ENCODE measurements around the gene PLCB1. TPM values are rescaled to one million over a fixed set of nuclear protein-coding genes. Genes with fewer than 3 reads are reported as not detected.

The PLCB1 gene
- polyA plus RNA-seq, 5 donors, result 11.8 to 27.1 (median 19.5) TPM

GRCh38 chr20:8706961-8707700 lies 575.1 kb downstream of the PLCB1 start:
- no peak for DNase-seq

DNA sequence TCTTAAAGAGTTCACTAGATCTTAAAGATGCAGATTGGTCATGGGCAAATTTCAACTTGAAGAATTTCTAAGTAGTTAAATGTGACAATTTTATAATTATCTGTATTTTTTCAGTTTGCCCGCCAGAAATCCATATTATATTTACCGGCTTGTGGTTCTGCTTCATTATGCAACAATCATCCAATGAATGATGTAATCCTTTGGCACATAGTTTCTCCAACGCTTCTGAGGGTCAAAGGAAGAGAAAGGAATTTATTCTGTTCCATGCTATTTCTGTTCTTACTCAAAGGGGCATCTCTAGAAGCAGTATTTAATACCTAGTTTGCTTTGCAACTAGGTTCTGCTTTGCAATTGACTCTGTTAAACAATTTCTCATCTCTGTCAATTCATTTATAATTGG lies 577.6 kb downstream of the PLCB1 start:
- DNase-seq, result no peak

DNA sequence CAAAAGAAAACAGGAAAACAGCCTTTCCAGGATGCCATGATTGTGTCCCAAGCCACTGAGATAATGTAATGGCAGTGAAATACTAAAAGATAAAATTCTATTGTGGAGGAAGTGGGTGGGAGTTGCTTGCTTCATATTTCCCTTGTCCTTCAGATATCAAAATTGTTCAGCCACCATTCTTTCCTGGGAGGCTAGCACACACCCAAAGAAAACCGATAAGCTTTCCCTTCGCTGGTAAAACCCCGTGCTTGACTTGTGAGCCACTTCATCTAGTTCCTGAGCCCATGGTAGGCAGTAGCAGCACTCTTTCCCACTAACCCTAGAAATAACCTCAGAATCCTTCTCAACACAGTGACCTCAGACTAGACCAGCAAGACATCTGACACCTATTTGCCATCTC lies 579.4 kb downstream of the PLCB1 start:
- no peak for DNase-seq

GRCh38 chr20:8714206-8714605 lies 582.1 kb downstream of the PLCB1 start:
- no peak for DNase-seq

DNA sequence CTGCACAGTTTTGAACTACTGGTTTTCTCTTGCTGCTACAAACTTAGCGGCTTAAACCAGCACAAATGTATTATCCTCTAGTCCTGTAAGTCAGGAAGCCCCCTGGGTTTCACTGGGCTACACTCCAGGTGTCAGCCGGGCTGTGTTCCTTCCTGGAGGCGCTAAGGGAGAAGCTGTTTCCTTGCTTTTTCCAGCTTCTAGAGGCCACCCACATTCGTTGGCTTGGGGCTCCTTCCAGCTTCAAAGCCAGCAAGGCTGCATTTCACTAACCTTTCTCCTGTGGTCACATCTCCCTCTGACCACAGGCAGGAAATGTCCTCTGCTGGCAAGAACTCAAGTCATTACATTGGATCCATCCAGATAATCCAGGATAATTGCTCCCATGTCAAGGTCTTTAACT lies 586.2 kb downstream of the PLCB1 start:
- no peak for DNase-seq

DNA sequence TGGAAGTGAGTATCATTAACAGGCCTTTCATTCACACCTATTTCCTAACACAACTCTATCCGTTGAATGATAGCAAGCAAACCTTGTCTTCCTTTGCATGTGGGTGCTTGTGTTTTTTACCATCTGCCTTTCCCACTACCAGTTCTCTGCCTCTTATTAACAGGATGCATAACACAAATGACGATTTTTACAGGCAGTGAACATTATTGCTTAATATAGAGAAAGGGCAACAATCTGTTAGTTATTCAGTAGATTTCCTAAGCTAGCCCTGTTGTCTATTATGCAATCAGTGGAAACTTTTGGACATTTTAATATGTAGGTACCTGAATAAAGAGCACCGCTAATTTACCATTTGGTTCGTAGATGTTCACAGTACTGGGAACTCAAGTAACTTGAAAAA lies 588.0 kb downstream of the PLCB1 start:
- no peak for DNase-seq

GRCh38 chr20:8721098-8721497 lies 589.0 kb downstream of the PLCB1 start:
- peak; percentile 21 to 31 for DNase-seq

GRCh38 chr20:8722277-8722928 lies 590.3 kb downstream of the PLCB1 start:
- peak; percentile 36 to 64 for DNase-seq

DNA sequence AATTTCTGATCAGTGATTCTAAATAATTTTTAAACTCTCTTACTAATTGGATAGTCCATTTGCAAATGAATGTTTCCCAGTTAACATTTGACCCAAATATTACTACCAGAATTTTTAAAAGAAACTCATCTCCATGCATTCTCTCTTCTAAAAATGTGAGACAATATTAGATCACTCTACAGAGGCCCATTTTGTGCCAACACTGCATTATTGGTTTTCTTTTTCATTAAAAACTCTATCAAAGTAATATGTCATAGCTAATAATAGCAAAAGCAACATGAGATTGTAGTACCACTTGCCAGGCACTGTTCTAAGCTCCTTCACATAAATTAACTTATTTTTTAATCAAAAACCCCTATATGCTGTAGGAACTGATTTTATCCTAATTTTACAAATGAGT lies 591.2 kb downstream of the PLCB1 start:
- DNase-seq, result no peak

GRCh38 chr20:8724884-8725283 lies 592.8 kb downstream of the PLCB1 start:
- no peak for DNase-seq

GRCh38 chr20:8726460-8726859 lies 594.4 kb downstream of the PLCB1 start:
- DNase-seq, result no peak

DNA sequence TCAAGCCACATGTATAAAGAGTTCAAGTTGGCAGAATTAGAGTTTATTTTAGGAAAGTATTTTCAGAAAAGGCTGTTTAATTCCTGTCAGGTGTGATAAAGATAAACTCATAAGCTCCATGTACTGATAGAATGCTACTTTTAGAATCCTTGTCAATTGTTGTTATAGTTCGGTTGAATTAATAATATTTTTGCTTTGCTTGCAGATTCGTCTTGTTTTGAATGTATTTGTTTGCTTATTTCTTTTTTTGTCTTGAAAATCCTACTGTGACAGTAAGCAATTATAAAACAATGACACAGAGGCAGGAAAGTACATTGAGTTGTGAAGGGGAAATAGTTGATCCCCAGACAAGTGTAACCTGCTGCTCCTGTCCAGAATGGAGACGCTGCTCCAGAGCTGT lies 602.9 kb downstream of the PLCB1 start:
- no peak for DNase-seq

DNA sequence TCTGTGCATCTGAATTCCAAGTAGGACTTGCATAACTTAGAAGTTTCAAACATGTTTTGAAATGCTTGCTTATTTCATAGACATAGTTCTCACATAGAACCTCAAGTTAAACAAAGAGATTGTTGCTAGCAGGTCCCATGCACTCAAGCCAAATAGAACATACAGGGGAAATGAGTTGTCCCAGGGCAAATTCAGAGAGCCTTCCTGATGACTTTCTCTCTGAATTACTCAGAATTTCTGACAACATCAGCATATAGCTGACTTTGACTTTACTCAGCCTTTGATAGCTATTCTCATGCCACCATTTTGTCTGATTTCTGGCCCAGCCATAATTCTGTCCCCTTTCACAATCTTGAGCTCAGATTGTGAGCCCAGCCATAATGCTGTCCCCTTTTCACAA lies 603.6 kb downstream of the PLCB1 start:
- DNase-seq, result no peak

- no peak for DNase-seq
Measured at GRCh38 chr20:8740265-8740664, 608.2 kb downstream of the PLCB1 start.

DNA sequence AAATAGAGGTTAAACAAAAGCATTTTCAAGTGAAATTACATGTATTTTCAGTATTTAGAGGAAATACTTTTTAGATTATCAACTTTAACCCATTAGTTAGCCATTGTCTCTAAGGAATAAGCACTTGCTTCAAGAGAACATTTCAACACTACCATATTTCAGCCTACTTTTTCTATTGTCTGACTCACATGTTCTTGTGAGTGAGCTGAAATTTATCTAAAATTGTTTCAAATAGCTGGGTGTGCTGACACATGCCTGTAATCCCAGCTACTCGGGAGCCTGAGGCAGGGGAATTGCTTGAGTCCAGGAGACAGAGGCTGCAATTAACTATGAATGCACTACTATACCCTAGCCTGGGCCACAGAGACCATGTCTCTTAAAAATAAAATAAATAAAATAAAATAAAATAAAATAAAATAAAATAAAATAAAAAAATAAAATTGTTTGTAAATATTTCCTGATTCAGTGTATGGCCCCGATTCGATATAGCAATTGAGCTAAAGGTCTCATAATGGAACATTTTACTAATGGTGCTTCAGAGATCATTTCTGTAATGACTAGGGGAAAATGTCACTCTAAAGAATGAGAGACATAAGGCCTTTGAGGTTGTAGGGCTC lies 612.3 kb downstream of the PLCB1 start:
- DNase-seq, result no peak

DNA sequence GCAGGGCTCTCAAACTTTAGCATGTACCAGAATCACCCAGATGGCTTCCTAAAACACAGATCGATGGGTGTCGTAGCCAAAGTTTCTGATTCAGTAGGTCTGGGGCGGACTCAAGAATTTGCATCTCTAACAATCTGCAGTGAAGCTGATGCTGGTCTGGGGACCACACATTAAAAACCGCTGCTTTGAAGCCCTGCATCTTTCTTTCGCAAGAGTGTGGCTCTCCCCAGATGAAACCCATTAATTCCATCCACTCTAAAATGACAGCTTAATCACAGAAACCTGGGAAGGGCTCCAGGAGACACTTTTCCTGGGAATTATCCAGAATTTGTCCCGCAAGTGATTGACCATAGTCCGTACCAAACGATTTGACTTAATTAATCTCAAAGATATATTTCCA lies 617.0 kb downstream of the PLCB1 start:
- DNase-seq, result no peak

DNA sequence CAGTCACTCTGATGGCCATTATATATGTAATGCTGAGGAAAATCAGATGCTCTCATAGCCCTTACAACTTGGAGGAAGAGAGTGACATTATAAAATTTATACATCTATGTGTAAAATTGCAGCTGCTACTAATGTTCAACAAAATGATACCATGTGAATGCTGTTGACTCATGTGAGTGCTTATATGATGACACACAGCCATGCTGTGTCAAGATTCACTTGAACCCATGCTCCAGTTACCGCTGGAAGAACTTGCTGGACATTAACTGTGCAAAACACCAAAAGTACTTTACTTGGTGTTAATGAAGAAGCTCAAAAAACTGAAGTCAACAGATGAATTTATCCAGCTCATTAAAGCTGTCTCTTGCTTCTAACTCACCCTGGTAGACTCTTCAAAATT lies 617.9 kb downstream of the PLCB1 start:
- no peak for DNase-seq

DNA sequence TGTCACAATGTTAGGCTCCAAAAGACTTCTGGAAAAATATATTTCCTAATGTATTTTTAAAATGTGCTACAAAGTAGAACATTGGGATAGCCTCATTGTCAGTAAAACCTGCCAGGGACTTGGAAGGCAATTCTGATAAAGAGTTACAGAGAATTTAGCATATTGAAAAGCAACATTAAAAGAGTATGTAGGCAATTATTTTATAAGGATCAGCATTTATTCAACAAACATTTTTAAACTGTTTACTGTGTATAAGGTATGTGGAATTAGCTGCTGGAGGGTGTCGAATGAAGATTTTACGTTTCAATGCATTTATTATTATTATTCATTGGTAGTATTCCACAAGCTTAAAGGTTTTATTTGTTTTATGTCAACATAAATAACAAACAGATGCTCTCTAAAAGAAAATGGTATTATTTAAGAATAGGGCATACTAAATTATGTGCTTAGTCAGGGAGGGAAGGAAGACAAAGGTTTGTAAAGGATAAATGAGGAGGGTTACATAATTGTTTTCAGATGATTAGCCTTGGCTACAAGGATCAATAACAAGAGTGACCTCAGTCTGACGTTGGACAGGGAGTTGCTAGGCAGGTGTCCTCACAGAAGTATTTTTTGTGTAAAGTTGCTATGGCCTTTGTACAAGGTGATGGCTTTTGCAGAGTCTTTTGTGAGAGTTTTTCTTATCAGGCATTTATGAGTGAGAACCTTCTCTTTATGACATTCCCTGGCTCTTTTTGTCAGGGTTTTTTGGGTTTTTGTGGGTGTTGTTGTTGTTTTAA lies 623.5 kb downstream of the PLCB1 start:
- no peak for DNase-seq

GRCh38 chr20:8756410-8756809 lies 624.3 kb downstream of the PLCB1 start:
- no peak for DNase-seq

DNA sequence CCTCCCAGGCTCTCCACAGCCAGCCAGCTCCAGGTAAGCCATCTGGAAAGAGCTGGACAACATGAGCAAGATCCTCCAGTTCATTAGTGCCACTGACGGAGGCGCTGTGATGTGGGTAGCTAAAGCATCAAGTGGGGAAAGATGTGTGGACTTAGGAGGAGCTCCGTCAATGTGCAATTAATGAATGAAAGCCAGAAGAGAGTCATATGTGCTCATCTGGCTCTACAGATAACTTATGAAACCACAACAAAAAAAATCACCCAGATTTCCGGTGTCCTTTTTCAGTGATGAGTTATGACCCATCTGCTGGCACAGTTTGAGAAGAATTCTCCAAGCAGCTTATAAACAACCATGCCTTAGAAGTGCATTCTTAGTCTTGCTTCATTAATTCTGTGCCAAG lies 625.1 kb downstream of the PLCB1 start:
- peak in 1 of 2 donors; percentile 12 for DNase-seq

DNA sequence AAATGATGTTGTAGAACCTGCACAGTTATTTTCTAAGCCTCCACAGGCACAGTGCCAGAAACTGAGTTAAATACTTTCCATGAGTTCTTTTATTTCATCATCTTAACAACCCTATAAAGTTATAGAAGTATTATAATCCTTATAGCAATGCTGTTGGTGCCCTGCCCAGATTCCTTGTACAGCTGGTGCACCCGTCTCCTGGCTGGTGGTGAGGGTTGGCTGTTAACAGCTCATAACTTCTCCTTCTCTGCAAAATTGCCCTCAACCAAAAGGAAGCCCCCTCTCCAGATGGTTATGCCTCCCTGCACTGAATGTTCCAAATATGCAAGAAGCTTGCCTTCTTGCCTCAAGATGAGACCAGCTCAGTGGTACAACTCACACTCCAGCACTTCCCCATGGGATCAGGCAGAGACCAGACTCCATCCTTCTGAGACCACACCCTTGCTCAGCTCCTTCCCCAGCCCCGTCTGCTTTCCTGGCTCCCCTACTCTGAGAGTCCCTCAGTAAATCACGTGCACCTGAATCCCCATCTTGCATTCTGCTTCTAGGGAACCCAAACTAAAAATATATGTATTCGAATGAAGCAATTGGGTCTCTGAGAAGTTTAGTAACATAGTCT lies 632.4 kb downstream of the PLCB1 start:
- no peak for DNase-seq

DNA sequence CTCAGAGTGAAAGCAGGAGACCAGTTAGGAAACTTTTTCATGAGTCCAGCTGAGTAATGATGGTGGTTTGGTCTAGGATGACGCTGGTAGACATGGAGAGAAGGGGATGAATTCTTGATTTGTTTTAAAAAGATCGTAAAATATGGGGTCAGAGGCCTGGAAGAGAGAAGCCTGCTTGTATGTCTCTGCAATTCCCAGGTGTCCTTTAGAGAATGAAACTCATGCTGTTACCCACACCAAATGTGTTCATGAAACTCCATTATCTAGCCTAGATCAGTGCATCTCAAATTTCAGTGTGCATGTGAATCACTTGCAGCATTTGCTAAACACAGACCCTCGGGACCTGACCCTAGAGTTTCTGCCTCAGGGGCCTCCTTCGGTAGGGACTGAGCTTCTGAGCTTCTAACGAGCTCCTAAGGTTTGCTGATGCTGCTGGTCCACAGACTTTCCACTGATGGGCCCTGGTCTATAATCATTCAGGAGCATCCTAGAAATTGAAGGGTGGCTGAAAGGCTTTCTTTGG lies 634.9 kb downstream of the PLCB1 start:
- DNase-seq, result no peak

All from right lung (tissue), 5 donors.